Measurements from ENCODE around the gene MEIS2.
A peak's percentile ranks its signal among the peaks of the same experiment; 100 is the strongest.

GRCh38 chr15:36880224-36880912, 220.0 kb downstream of the MEIS2 start:
- TF ChIP-seq CTCF (IDR thresholded peaks at IDR 0.05; ENCODE audit: insufficient read depth, low read depth, low read length) (no peak), EZH2 (IDR thresholded peaks at IDR 0.05; ENCODE audit: insufficient read depth, low read length) (peak; percentile 90)

Measured in astrocyte (in vitro differentiated cells and primary cell).